ENCODE measurements around the gene GLS2. TPM values are rescaled to one million over a fixed set of nuclear protein-coding genes. Genes with fewer than 3 reads are reported as not detected.
"Not testable (repeated sequence)": the region's sequence is repeated elsewhere in the genome, so short reads cannot be mapped to it uniquely, and the experiment has no call there.

The GLS2 gene
- total and polyA plus RNA-seq, 10 of the 15 experiments (the other 5 are each of a cell fraction or from before 2014, with no cell fraction given) = 0.64 to 6.4 (median 3.3) TPM

- TF ChIP-seq E2F8 (IDR thresholded peaks at IDR 0.05; ENCODE audit: low read depth, partially characterized antibody) (peak; percentile 98), CEBPB (IDR thresholded peaks at IDR 0.05; ENCODE audit: borderline replicate concordance in 1 of 2, low read depth in 2 of 2, low read length in 2 of 2) (no peak), CBX5 (IDR thresholded peaks at IDR 0.05; ENCODE audit: low read depth) (0 out of 2 replicates have a peak, but pooled peaks have one; percentile 69), RCOR1 (conservative IDR thresholded peaks at IDR 0.05; ENCODE audit: low read depth, low read length) (no peak), POLR2AphosphoS2 (IDR thresholded peaks at IDR 0.05; ENCODE audit: low read depth, low read length) (0 out of 2 replicates have a peak, but pooled peaks have one; percentile 24), SRF (IDR thresholded peaks at IDR 0.05; ENCODE audit: low read depth in 2 of 2, low read length in 2 of 2) (0 out of 4 replicates have a peak, but pooled peaks of 1 of the 2 experiments have one; percentile 5)
Measured at GRCh38 chr12:56448860-56449621, 38.9 kb downstream of the GLS2 start, which contains the start of gene TIMELESS (continued).

GRCh38 chr12:56443208-56443607 is 44.8 kb downstream of the GLS2 start:
- DNase-seq (ENCODE audit: low read depth, low spot score); ATAC-seq; H3K4me2 ChIP-seq (ENCODE audit: control insufficient read depth, insufficient read depth); in situ Hi-C loops (cut with MboI); H3K27me3 ChIP-seq (replicated peaks in 1 of 2; ENCODE audit: control insufficient read depth in 2 of 2, insufficient read depth in 2 of 2, low read length in 1 of 2); H3K9me3 ChIP-seq (replicated peaks; ENCODE audit: control insufficient read depth, insufficient read depth, low read length); H3K27ac ChIP-seq (ENCODE audit: control insufficient read depth, insufficient read depth); H3K4me3 ChIP-seq; RAD21 ChIA-PET (ENCODE audit: unreplicated experiment); H3K36me3 ChIP-seq (ENCODE audit: control insufficient read depth in 2 of 2, insufficient read depth in 2 of 2, low read length in 1 of 2); H3K4me1 ChIP-seq (ENCODE audit: control insufficient read depth, insufficient read depth, low read length); H3K9ac ChIP-seq (ENCODE audit: control insufficient read depth, insufficient read depth, low read length); H2AFZ ChIP-seq (ENCODE audit: control insufficient read depth, low read depth, low read length); H4K20me1 ChIP-seq (ENCODE audit: control insufficient read depth, insufficient read depth); intact Hi-C loops (cut with micrococcal nuclease; ENCODE audit: unreplicated experiment); FAIRE-seq; SMC1A ChIA-PET (ENCODE audit: uncharacterized antibody, unreplicated experiment); BruUV-seq (replicated peaks); CTCF ChIA-PET: not testable (repeated sequence)
- 96% methylated on average over 2 of the region's 2 CpGs for WGBS (ENCODE audit: insufficient coverage, insufficient replicate concordance, low lambda C conversion rate, missing lambda C conversion rate)
- POLR2A ChIA-PET = interaction anchor here (0.6 to 0.7 kb wide), 2 partner anchors 83 to 192 kb away, joined by 4 to 6 read pairs; partner anchors contain the start of gene STAT2
- H3K79me2 ChIP-seq (ENCODE audit: control insufficient read depth, insufficient read depth, low read length) = peaks cover 12% of the 10 kb centered on the region

Data from GM12878 (cell line).